GM21737 (cell line): ENCODE data around the gene LRCH1.
A peak's percentile ranks its signal among the peaks of the same experiment; 100 is the strongest.

ENCODE experiments used
- ATAC-seq: cut with Tn5 transposase; IDR thresholded peaks from one replicate; pipeline ENCODE4 v1.9.1; 2021; ENCODE audit warnings: mild to moderate bottlenecking, moderate library complexity; ENCODE audit not compliant: unreplicated experiment

LRCH1 gene

DNA sequence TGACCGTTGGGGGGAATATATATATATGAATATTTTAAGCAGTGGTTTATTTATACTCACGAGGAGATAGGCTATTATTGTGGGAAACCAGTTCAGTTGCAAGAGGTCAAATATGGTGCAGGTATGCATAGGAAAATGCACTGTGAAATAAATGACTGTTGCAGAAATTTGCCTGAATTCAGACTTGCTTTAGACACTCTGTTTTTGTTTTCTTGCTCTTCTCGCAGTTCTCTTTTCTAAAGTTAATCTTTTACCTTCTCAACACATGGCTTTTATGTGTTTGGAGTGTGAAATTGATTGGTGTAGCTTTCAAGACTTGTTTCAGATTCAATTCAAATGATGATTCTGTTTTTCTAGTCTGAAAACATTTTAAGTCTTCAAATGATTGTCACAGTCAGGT, 109.7 kb downstream of the LRCH1 start:
- ATAC-seq = peak; percentile 47

DNA sequence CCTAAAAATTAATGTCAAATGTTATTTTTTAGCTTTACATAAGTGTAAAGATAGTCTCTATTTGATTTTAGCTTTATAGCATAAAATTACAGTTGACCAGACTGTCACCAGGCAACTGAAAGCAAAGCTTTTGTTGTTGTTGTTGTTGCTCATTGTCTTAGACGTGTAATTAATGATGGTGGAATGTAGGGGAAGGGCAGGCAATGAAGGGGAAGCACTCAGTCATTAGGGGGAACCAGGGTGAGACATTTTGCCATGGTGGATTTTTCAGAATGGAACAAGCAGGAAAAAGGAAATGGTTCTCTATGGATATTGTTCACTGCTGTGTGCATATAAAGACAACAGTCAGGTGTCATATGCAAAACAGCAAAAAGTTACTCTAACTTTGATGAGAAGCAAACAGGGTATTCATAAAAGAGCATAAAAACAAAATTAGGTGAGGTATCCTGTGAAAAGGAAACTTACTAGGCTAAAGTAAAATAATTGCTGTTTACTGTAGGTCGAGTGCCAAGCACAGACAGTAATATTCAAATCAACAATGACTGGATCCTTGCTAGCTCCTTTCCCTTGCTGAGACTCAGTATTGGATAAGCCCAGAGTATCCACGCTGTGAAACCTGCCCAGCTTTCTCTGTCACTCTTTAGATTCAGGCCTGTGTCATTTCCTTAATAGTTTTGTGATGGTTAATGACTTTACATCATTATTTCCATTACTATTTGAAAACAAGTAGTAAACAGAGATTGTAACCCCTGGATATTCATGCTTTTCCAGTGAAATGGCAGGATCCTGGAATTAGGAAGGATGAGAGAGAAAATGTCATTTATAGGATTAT, 110.5 kb downstream of the LRCH1 start:
- ATAC-seq = no peak

DNA sequence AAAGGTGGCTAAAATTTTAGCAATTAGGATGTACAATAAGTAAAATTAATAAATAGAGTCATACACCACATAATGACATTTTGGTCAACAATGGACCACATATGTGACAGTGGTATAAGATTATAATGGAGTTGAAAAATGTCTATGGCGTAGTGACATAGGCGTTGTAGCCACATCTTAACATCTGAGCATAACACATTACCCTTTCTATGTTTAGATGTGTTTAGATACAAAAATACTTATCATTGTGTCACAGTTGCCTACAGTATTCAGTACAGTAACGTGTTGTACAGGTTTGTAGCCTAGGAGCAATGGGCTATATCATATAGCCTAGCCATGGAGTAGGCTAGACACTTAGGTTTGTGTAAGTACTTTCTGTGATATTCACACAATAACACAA, 111.2 kb downstream of the LRCH1 start:
- ATAC-seq = no peak

DNA sequence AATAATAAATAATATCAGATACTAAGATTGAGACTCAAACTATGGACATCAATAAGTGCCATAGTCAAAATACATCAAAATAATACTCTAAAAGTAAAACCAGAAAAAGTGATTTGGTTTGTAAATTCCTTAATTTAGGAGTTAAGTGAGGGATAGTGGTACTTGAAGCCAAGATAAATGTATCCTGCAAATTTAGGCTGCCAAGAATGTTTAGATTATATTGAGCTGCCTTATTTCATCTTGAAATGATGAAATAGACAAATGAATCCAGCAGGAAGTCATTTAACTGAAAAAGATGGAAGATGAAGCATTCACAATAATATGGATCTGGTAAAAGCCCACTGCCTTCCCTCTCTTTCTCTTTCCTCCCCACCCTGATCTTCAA, 112.3 kb downstream of the LRCH1 start:
- no peak for ATAC-seq

DNA sequence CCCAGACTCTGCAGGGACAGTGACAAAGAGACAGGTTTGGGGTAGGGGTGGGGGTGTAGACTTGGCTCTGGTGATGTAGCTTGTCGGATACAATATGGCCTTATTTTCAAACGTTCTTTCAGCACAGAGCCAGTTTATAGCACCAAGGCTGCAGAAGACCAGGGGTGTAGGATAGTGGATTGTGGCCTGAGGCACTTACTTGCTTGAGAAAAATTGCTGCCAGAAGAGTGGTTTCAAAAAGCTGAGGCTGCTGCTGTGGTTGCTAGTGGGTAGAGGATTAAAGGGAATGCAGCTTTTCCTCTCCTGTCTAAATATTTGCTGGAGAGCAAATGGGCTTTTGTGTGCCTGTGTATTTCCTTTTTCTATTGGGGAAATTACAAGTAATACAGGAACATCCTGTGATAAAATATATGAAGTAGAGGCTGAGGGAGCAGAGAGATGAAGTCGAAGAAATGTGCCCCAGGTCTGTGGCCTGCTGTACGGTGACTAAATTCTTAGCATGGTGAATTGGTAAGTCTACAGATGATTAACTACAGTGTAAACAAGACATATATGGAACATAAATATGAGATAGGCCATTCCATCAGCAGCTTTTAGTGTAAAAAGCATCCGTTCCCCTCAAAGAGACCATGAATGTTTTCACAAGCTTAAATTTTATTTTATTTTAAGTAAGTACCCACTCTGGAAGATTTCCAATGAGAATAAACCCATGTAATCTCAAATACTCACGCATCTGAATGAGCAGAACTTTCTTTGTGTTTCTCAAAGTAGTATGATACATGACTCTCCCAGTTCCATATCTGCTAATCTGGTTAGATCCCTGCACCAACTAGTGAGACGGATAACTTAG, 112.9 kb downstream of the LRCH1 start:
- ATAC-seq = peak; percentile 34

DNA sequence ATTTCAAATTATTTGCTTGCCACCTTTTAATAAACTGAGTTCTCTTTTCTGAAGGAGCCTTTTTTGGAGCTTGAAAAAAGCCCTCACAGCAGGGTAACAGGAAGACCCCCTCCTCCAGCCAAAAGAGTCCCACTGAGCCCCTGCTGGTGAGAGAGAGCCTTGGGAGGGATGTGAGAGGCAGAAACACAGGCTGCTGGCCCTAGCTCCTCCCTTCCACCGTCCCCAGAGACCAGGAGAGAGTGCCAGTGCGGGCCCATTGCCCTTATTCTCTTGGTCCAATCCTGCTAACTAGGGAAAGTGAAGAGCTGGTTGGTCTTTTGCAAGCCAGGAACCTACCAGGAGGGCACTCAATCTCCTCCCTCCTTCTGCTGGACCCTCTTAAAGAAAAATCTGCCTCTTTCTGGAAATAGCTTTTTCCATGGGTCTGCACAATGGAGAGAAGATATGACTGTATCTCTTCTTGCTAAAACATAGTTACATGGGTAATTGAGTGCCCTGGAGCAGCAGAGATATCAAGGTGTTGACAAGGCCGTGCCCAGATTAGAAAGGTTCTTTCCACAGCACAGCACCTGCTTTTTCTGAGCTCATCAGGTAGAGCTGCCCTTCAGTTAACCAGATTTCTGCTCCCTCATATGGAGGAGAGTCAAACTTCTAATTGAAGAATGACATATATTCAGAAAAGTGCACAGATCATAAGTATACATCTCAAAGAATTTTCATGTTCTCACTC, 113.9 kb downstream of the LRCH1 start:
- no peak for ATAC-seq

DNA sequence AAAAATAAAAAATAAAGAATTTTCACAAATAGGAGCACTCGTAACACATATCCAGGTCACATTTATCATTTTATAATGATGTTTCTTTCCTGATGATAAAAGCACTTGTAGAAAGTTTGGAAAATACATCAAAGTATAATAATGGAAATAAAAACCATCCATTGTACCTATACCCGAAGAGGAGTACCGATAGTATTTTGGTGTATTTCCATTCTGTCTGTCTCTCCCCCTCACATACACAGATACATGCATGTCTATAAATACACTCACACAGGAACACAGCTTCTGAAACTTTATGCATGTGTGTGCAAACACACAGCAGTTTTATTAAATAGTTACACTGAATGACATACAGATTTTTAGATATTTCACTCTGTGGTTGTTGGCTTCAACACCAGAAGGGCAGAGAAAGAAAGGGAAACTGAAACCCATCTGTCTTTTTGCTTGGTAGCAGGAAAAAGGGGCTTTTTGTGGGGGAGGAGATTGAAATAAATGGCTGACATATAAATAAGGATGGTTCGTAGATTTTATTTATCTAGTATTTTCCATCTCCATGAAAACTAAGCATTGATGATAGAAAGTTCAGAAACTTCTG, 114.8 kb downstream of the LRCH1 start:
- ATAC-seq = peak; percentile 42

DNA sequence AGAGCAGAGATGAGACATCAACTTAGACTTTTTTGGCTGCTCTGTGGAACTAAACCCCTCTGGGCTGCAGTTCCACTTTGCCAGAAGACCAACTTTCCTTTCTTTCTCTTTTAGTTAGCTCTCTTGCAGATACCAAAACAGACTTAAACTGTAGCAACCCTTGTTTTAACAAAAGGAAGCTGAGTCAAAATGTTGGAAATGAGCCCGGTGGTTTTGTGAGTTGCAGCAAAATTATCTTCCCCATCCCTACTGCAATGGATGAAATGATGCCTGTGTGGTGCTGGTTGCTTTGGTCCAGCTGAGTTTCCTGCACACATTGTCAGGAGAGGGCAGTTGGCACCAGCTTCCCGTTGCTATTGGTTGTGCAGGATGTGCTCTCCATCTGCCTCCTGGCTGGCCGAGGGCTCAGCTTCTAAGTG, 115.3 kb downstream of the LRCH1 start:
- ATAC-seq = peak; percentile 9

DNA sequence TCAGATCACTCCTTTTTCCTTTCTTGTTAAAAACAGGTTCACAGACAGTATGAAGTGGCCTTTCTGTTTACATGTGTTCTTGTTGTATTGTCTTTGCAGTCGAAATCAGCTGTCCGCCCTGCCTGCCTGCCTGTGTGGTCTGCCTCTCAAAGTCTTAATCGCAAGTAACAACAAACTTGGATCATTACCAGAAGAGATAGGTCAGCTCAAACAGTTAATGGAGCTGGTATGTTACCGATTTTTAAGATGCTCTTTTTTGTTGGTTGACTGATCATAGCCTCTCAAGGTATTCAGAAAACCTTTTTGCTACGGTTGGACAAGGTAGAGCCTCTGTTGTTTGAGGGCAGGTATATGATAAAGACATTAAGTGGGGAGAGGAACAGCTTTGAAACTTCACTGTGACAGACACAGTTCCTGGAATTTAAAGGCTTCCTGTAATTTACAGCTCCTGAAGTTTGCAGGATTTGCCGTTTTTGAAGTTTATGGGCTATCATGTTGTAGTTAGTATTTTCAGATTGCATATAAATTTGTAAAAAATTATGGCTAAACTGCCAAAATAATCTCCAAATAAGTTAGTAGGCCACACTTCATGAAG, 116.1 kb downstream of the LRCH1 start:
- no peak for ATAC-seq

DNA sequence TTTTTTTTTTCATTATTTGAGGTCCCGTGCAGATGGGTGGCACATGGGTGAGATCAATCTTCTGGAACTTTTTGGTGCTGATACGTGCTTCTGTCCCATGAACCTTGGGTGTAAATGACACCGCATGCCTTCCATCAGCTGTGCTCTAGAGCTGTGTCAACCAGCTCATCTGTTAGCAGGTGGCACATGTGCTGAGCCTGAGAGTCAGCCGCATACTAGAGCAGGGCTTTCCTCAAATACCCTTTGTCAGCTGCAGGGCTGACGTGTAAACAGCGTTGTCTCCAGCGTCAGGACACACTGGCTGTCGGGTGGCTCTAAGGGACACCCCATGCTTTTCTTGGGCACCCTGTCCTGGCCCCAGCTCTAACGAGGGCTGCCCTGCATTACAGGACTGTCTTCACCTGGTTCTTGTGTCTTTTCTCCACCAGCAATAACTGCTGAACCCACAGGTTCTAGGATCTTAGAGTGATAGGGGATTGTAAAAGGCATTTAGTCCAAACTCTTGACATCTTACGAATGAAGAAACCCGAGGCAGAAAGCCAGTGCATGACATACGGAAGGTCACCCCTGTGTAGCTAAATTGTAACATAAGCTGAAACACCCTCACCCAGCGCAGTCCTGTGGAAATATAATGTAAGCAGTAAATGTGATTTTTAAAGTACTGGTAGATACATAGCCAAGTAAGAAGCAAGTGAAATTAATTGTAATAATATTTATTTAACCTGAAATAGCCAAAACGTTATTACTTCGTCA, 119.5 kb downstream of the LRCH1 start:
- no peak for ATAC-seq

DNA sequence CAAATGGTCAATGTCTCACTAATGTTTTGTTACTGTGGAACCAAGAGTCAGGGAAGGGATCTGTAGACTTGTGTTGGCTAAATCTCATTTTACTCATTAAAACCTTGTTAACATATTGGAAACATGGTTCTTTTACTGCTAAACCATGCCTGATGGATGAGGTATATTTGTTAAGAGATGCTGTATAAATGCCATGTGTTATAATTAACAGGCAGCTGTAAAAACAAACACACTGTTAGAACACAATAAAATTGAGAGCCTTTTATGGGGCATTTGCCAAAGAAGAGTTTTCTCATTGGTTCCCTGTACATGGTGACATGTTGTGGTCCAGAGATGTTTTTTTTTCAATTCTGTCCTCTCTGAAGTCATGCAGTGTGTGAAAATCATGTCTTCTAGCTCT, 122.0 kb downstream of the LRCH1 start:
- no peak for ATAC-seq

DNA sequence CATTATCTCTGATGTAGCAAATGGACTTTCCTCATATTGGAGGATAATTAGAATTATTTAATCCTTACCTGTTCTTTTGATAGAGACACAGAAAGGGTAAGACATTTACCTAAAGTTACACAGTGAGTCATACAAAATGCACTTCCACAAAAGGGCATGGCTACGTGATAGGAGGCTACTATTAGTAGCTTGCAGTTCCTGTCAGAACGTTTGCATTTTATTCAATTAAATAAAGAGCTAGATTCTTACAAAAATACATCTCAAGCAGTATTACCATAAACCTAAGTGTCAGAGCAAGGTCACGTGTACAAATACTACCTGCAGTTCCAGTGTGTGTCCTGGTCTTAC, 123.4 kb downstream of the LRCH1 start:
- no peak for ATAC-seq

DNA sequence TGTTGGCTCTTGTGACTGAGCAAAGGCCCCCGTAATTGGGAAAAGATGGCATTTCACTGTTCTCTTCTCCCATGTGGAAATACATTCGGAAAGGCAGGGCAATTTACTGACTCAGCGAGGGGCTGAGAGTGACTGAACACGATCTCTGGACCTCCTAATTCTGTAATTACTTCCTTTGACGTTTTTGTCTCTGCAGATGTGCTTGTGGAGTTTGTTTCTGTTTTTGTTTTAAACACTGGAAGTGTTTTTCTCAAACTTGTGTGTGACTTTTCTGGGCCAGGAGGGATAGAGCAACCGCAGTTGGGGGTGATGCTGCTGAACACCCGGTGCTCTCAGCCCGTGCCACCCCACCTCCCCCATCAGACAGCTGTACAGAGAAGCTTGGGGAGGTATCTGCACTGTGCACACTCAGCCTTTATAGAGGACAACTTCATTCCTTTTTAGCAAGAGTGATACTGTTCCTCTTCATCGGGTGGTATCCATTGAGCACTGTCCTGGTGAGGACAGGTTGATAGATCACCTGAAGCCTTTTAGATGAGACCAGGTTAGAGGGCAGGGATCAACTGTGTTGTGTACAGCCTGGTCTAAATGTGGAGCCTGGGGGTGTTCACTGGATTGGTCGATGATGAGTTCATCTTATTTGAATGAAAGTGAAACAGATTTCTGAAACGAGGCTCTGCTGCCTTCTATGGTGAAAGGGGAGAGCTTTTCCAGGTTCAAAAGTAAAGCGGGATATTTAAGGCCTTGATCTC, 126.6 kb downstream of the LRCH1 start:
- ATAC-seq = peak; percentile 89

DNA sequence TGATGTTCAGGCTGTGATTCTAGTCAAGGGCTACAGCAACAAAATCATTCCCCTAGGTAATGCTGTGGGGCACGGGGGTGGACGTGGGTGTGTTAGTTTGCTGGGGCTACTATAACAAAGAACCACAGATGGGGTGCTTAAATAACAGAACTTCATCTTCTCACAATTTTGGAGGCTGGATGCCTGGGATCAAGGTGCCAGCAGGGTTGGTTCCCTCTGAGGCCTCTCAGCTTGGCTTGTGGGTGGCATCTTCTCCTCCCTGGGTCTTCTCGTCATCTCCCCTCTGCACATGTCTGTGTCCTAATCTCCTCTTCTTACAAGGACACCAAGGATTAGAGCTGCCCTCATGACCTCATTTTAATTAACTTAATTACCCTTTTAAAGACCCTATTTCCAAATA, 129.0 kb downstream of the LRCH1 start:
- ATAC-seq = no peak

DNA sequence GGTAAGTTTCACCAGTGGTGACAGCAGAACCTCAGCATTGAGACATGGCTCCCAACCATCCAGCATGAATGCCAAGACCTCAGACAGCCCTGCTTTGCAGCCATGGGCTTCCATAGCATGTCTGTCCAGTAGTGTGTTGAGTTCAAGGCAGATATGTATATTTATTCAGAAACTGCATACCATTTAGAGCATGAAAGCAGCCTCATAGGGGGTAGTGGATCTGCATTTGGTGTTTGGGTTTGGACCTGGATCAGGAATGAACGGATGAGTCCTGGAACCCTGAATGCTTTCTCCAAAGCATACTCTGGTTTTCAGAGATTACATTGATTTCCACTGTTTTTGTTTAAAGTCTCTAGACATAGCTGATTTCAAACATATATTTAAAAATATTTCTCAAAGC, 129.7 kb downstream of the LRCH1 start:
- ATAC-seq = no peak

DNA sequence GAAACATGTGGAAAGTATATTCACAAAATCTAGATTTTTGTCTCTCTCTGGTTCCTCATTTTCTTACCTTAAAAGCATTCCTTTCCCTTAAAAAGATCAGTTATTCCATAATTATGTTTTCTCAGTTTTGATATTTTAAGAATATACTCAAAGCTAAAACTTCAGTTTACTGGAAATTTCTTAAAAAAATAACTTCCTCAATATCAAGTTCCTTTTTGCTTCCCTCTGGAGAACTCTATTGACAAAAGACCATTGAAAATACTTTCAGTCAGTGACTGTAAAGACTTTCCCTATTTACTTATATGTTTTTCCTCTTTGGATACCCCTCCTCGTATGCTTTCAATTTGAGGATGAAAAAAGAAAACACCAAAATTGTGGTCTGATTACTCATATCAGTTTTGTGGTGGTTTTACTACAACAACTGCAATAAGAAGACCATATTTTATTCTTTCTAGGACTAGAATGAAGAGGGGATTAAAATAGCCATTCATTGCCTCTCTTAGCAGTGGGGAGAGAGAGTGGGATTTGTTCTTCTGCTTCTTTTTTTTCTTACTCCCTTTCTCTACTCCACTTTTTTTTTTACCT, 130.8 kb downstream of the LRCH1 start:
- ATAC-seq = no peak

DNA sequence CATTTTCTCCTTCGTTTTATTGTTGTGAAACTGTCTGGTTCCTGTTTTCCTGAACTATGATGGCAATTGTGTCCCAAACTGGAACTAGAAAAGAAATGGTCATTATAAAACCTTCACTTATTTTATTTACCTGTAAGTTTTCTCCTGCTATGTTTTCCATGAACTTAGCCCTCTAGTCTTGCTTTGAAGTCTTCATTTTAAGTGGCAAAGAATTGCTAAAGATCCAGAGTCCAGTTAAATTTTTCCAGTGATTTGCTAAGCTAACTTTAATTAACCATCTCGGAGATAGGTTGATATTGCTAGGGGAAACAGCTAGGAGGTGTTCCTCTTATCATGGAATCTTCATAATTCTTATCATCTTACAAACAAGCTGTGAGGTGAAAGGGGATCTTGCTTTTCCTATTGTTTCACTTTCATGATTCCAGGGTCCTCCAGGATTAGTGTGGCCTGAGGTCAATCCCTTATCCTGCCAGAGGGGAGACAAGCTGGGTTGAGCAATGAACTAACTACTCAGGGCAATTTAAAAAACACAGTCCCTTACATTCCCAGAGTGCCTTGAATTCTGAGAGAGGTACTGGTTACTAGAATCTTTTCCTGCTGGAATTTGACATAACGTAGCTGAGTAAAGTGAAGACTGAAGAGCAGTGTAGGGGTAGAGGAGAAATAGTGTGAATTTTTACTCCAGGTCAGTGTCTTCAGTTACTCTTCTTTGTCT, 131.5 kb downstream of the LRCH1 start:
- no peak for ATAC-seq

DNA sequence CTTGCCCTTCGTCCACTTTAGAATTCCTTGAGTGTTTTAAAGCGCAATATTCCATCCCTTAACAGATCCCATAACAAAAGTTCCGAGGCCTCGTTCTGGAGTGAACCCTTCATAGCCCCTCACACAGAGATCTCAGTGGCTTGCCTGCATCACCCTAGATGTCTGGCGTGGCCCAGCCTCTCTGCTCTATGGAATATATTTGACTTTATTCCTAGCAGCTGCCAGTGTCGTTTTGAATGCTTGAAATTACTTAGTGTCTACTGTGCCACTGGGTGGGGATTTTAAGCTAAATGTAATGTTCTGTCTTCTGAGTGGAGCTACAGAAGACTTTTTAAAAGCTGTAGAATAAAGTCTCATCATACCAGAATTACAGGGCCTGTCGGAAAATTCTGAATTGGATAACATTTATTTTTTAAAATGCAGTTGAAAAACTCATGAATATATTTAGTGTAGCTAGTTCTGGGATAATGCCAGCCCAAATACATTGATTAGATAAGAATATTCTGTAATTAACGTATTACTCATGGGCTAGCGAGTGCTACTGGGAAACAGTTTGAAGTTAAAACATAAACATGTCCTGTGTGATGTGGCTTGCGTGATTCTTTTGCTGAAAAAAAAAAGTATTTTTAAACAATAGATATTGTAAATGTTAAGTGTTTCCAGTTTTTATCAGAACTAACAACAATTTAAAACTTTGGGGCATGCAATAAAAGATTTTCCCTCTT, 132.2 kb downstream of the LRCH1 start:
- no peak for ATAC-seq
